NCI-H774 (cell line): ENCODE data around the gene ANAPC5.
"Not testable (repeated sequence)": the region's sequence is repeated elsewhere in the genome, so short reads cannot be mapped to it uniquely, and the experiment has no call there.

Experiments
- DNase-seq: peaks from one replicate; lab custom pipeline; 2025; lab: John Stamatoyannopoulos, UW

Gene ANAPC5

GRCh38 chr12:121283841-121284240 is 68.4 kb downstream of the ANAPC5 start:
- no peak for DNase-seq

GRCh38 chr12:121283388-121283787 is 68.8 kb downstream of the ANAPC5 start:
- DNase-seq = no peak

- DNase-seq = not testable (repeated sequence)
Measured at GRCh38 chr12:121282910-121283309, 69.3 kb downstream of the ANAPC5 start.

- DNase-seq = no peak
Measured at GRCh38 chr12:121282072-121282742, 70.0 kb downstream of the ANAPC5 start.

GRCh38 chr12:121281116-121281515 is 71.1 kb downstream of the ANAPC5 start:
- DNase-seq = not testable (repeated sequence)

GRCh38 chr12:121280531-121280930 is 71.7 kb downstream of the ANAPC5 start:
- not testable (repeated sequence) for DNase-seq

GRCh38 chr12:121279507-121279915 is 72.7 kb downstream of the ANAPC5 start:
- DNase-seq = no peak

GRCh38 chr12:121279071-121279375 is 73.2 kb downstream of the ANAPC5 start:
- no peak for DNase-seq

GRCh38 chr12:121278169-121279070 is 73.8 kb downstream of the ANAPC5 start:
- no peak for DNase-seq

- DNase-seq = no peak
Measured at GRCh38 chr12:121277374-121277759, 74.8 kb downstream of the ANAPC5 start.

GRCh38 chr12:121274036-121274763 is 78.0 kb downstream of the ANAPC5 start:
- no peak for DNase-seq

- no peak for DNase-seq
Measured at GRCh38 chr12:121273364-121273896, 78.8 kb downstream of the ANAPC5 start.

- DNase-seq = no peak
Measured at GRCh38 chr12:121267822-121268221, 84.4 kb downstream of the ANAPC5 start.

- no peak for DNase-seq
Measured at GRCh38 chr12:121264951-121265515, 87.2 kb downstream of the ANAPC5 start.

GRCh38 chr12:121264135-121264534 is 88.1 kb downstream of the ANAPC5 start:
- DNase-seq = no peak

- no peak for DNase-seq
Measured at GRCh38 chr12:121263206-121263935, 88.8 kb downstream of the ANAPC5 start.

GRCh38 chr12:121261398-121261797 is 90.8 kb downstream of the ANAPC5 start:
- DNase-seq = no peak

- DNase-seq = no peak
Measured at GRCh38 chr12:121260091-121260490, 92.1 kb downstream of the ANAPC5 start.

GRCh38 chr12:121259074-121259473 is 93.1 kb downstream of the ANAPC5 start:
- DNase-seq = no peak
